HG03280 (cell line): Measurements from ENCODE around the gene GIMAP5.

Experiments used
- ATAC-seq: cut with Tn5 transposase; IDR thresholded peaks from one replicate; pipeline ENCODE4 v1.9.1; 2021; ENCODE audit warnings: mild to moderate bottlenecking, moderate library complexity; ENCODE audit not compliant: unreplicated experiment

Gene GIMAP5

GRCh38 chr7:150734254-150734653, 3.0 kb upstream of the GIMAP5 start:
- ATAC-seq: no peak

DNA sequence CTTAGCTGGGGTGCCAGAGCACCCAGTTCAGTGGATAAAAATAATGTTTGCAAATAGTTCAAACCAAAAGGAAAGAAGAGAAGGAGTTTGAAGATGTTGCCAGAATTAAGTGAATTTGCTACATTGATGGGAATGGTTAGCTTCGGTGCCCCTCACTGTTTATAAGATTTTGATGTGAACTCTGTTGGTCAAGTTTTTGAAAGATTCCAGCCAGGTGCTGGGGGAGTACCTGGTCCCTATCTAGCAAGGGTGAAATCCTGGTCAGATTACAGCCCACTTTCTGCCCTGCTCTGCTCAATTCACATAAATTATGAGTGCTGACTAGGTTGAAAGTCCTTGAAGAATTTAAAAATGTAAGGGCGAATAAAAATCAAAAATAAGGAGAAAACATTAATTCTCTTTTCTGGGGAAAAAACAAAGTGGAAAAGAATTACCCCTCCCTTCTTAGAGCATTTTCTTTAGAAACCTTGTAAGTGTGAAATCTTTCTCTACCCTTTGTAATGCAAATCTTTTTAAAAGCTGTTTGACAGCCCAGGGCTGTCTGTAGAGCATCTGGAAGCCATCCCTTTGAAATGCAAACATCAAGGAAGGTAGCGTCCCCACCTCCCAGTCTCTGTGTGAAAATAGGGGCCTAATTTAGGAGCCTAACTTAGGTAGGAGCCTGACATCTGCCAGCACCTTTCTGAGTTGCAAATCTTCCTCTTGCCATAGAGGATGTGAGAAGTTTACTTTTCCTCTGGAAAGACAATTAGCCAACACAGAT, 1.4 kb upstream of the GIMAP5 start:
- no peak for ATAC-seq

GRCh38 chr7:150736864-150737263, 354 bp upstream of the GIMAP5 start:
- no peak for ATAC-seq

GRCh38 chr7:150738092-150738491, 874 bp downstream of the GIMAP5 start:
- no peak for ATAC-seq

DNA sequence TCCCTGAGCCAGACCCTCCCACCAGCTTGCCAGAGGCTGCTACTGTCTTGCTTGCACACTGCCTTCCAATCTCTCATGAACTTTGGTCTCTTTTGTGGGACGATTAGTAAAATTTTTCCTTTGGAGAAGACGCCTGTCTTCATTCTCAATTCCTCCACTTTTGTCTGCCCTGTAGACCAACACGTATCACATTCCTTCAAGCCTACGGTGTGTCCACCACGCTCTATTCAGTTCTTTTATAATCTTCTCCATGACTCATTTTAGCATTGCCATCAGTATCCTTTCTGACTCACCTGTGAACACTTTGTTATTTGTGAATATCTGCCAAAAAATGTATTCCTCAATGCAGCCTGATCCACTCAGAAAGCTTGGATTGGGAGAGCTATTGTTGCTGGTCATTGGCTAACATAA, 1.4 kb downstream of the GIMAP5 start:
- no peak for ATAC-seq

DNA sequence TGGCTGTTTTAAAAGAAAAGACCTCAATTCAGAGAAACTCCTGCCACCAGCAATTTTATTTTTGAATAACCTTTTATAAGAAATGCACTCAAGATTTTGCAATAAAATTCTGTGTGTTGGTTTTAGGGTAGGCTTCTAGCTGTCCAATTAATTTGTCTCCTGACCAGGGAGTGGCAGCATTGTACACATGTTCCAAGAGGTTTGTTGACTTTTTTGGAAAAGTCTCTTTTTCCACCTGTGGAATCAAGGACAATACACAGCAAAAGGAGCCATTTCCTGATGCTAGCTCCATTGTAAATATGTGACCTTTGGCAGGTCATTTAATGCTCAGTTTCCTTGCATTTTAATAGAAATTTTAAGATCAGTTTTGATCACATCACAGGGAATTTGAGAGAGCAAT, 1.8 kb downstream of the GIMAP5 start:
- no peak for ATAC-seq

- no peak for ATAC-seq
Measured at GRCh38 chr7:150740053-150740452, 2.8 kb downstream of the GIMAP5 start.

- ATAC-seq: no peak
Measured at GRCh38 chr7:150742286-150742968, 5.2 kb downstream of the GIMAP5 start.

DNA sequence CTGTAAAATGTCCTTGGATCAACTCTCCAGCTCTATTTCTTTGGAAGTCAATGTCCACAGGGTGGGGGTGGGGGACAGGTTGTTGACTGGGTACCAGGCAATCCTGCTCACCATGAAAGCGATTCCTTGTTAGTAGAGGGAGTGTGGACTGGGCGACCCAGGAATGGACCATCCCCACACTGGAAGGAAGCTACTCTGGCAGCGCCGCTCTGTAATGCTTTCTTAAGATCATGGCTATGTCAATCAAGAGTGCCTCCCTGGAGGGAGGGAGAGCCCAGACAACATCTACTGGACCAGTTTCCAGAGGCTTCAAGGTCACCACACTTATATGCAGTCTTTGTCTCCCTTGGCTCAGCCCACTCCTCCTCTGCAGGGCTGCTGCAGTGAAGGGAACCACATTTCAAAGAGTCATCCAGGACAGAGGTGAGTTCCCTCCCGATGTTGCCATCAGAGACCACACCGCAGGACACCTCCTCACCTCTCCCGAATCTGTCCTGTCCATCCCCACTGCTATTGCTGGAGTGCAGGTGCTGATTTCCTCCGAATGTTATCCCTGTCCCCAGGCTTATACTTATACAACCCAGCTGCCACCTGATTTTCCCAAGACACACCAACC, 6.9 kb downstream of the GIMAP5 start:
- no peak for ATAC-seq

DNA sequence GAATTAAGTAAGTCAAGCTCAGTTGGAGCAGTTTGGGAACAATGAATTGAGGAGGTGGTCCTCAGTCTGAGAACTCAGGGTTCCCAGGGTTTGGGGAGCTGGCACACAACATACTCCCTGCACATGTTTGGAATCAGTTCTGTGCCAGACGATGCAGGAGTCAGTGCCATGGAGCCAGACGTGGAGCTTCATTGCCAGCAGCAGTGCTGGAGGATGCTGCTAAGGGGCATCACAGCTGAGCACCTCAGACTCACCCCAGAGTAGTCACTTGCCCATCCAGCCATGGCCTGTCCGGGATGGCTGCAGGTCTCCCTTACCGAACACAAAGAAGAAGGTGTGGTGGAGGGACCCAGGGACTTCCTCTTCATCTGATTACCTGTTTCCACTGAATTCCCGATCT, 7.9 kb downstream of the GIMAP5 start:
- ATAC-seq: no peak

DNA sequence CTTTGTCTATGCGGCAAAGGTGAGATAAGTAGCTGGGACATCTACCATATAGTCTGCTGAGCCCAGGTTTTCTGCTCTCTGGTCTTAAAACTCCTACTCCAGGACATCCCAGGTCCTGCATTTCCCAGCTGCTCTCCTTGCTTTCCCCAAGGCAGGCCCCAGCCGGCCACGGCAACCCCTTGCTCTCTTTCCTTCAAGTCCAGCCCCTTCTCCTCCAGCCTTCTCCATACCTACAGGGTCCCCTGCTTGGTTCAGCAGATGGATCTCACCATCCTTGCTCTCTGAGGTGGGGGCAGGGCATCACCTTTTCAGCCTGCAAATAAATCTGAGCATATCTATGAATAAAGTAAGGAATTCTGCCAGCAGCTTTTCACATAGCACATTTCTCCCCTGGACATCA, 8.7 kb downstream of the GIMAP5 start:
- ATAC-seq: no peak

- ATAC-seq: no peak
Measured at GRCh38 chr7:150746921-150747320, 9.7 kb downstream of the GIMAP5 start.

GRCh38 chr7:150748376-150748775, 11.2 kb downstream of the GIMAP5 start:
- ATAC-seq: no peak

GRCh38 chr7:150751702-150752101, 14.5 kb downstream of the GIMAP5 start:
- ATAC-seq: no peak

DNA sequence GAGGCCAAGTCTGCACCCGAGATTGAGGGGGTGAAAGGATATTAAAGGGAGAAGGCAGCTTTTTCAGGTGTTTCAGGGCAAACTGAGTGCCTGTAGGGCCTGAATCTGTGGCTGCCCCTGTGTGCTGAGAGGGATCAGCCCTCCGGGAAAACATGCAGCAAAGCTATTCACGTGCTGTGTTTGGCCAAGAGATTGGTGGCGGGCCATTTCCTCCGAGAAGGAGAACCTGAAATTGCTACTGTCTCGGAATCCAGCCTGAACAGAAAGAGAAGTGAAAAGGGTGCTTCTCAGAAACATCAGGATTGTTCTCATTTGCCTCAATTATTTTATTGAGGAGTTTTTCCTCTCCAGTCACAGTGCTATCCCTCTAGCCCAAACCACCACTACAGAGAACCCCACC, 16.0 kb downstream of the GIMAP5 start:
- ATAC-seq: no peak

DNA sequence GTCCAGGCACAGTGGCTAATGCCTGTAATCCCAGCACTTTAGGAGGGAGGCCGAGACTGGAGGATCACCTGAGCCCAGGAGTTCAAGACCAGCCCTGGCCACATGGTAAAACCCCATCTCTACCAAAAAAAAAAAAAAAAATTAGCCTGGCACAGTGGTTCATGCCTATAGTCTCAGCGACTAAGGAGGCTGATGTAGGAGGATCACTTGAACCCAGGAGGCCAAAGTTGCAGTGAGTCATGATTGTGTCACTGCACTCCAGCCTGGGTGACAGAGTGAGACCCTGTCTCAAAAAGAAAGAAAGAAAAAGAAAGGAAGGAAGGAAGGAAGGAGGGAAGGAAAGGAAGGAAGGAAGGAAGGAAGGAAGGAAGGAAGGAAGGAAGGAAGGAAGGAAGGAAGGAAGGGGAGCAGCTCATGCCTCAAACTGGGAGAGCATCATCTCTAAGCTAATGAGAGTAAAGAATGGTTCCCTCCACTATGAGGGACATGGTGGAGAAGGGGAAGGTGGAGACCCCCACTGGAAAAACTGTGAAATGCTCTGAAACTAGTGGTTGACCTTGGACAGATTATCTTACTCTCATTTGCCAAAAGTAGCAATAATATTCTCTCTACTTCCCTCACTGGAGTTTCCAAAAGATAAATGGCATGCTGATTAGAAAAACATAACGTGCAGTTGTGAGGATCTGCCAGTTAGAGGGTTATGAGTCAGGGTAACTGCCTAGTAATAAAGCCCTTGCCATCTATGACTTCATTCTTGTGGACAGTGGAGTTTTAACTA, 16.8 kb downstream of the GIMAP5 start:
- ATAC-seq: no peak

GRCh38 chr7:150754951-150755350, 17.7 kb downstream of the GIMAP5 start:
- ATAC-seq: no peak

GRCh38 chr7:150755473-150756099, 18.4 kb downstream of the GIMAP5 start:
- ATAC-seq: no peak

- no peak for ATAC-seq
Measured at GRCh38 chr7:150756166-150756565, 18.9 kb downstream of the GIMAP5 start.

DNA sequence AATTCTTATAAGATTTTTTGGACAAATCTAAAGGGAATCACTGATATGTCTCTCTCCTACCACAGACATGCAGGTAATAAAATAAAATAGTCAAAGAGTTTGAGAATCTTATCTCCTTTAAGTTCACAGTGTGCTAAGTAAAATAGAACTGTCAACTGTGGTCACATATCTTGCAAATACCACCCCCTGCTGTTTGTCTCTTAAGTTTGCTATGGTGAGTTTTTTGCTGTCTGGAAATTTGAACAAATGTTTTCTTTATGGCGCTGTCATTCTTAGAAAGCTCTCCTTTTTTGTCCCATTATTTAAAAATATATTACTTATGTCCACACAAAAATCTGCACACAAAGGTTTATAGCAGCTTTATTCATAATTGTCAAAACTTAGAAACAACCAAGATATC, 19.6 kb downstream of the GIMAP5 start:
- ATAC-seq: no peak

GRCh38 chr7:150759479-150759878, 22.3 kb downstream of the GIMAP5 start:
- no peak for ATAC-seq
